GM19035 (cell line): ENCODE results near the gene MDGA2.

Experiments
- ATAC-seq: cut with Tn5 transposase; IDR thresholded peaks from one replicate; pipeline ENCODE4 v1.9.1; 2021; ENCODE audit not compliant: unreplicated experiment

MDGA2 gene

DNA sequence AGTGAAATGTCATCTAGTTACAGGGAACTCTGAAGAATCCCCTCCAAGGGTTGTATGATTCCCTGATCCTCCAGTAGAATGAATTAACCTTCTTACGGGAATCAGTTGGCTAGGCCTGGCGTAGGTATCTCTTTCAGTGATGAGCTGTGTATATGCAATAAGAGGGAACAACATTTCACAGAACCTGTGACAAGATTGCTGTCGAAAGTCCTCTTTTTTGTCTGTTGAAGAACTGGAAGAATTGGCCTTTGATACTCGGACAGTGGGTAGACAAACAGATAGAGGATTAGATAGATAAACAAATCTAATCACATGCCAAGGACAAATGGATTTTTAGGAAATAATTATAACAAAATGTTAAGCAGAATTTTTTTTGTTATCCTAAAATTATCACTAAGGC lies 184.6 kb downstream of the MDGA2 start:
- no peak for ATAC-seq

DNA sequence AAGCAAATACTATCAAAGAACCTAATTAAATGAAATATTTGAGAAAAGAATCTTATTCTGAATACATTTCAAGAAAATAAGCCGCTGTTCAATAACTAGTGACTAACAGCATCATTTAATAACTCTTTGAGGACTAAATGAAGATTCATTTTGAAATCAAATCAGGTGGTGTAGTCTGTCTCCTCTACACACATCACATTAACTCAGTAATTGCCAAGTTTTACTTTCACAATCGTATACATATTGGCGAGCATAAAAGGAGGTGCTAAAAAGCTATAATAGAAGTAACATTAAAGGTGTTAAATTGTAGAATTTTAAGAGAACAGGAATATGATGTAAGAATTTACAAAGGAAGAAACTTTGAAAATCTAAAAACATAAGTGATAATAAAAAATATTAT lies 185.1 kb downstream of the MDGA2 start:
- no peak for ATAC-seq

DNA sequence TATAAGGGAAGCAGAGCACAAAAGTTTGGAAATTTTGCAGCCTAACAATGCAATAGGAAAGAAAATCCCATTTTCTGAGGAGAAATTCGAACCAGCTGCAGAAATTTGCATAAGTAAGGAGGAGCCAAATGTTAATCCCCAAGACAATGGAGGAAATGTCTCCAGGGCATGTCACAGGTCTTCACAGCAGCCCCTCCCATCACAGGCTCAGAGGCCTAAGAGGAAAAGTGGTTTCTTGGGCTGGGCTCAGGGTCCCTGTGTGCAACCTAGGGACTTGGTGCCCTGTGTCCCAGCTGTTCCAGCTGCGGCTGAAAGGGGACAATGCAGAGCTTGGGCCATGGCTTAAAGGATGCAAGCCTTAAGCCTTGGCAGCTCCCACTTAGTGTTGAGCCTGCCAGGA lies 190.0 kb downstream of the MDGA2 start:
- ATAC-seq = no peak

DNA sequence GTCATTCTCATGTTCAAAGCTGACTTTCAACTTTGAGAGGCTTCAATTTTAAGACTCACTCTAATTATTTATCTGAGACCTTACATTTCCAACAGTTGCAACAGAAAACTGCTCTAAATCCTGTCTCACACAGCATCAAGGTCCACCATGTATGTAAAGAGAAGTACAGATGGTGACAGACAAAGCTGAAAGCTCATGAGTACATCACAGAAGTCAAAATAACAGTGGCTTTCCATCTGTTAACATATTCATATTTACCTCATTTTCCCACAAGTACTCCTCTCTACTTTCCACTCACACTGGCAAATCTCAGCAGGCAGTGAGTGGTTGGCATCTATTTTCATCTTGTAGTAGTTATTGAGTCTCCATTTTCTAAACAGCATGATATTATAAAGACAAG lies 192.0 kb downstream of the MDGA2 start:
- no peak for ATAC-seq

DNA sequence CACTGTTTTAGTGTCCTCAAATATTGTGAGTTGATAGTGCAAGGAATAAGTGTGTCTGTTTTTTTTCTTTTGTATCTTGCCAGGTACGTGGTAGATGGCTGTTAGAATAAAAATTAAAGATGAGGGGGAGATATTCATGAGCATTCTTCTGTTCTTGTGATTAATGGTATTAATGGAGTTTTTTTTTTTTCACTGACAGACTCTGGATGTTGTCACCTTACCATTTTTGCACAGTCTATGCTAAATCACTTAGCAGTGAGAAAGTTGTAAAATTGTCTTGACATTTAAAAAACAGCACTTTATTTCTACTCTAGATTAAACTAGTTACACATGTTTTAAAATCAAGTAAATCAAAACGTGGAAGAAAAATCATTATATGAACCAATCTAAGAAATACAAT lies 204.3 kb downstream of the MDGA2 start:
- no peak for ATAC-seq

- no peak for ATAC-seq
These were observed 208.5 kb downstream of the MDGA2 start for GRCh38 chr14:47466916-47467315.

- ATAC-seq = no peak
These were observed 221.4 kb downstream of the MDGA2 start for GRCh38 chr14:47454025-47454424.

DNA sequence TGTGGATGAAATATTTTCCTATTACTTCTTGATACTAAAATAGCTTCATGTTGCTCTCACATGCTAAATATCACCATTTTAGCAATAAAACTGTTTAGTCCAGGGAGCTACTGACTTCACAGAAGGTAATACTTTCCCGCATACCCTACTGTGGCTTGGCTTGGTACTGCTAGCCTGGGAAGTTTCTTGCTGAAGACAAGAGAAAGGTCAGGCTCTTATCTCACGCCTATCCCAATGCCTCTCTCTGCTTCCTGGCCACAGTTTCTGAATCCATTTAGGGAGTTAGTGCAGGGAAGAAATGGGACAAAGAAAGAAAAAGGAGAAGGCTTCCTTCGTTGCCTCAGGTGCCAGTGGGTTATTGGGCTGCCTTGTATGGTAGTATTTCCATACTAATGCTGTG lies 228.3 kb downstream of the MDGA2 start:
- no peak for ATAC-seq

- no peak for ATAC-seq
These were observed 233.2 kb downstream of the MDGA2 start for GRCh38 chr14:47442211-47442610.

DNA sequence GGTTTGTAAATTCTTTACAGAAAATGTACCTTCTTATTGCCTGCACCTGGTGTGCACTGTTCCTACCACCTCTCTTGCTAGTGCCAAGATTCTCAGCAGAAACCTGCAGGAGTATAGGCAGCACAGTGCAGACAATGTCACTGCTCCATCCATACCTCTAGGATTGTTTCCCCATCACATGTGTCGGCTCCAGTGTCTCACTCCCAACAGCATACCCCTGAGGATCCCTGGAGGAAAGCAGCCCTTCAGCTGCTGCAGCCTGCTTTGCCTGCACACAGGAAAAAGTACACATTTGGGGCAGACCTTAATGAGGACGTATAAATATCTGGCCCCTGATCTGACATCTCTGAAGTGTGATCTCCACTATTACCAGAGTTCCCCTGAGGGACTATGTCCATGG lies 235.5 kb downstream of the MDGA2 start:
- ATAC-seq = no peak

DNA sequence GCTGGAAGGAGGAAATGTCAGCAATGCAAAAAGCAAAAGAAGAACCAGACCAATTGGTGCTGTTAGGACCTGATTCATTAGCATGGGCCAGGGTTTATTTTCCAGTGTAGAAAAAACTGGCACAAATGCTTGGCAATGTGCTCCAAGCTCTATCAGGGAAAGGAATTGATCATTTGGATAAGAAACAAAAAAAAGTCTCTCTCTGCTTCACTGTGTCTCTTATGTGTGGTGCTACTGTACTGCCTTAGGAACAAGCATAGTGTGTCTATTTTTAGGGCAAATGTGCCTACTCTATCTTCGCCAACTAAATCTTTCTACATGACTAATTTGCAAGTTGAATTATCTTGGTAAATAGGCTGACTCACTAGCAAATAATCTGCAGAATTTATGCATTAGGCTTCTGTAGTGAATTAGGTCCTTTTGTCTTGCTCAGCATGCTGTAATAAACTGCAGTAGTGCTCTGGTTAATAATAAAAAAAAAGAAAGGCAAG lies 236.7 kb downstream of the MDGA2 start:
- ATAC-seq = no peak

GRCh38 chr14:47435331-47435965 lies 240.0 kb downstream of the MDGA2 start:
- no peak for ATAC-seq

GRCh38 chr14:47427629-47428028 lies 247.8 kb downstream of the MDGA2 start:
- ATAC-seq = no peak

GRCh38 chr14:47425302-47425701 lies 250.1 kb downstream of the MDGA2 start:
- ATAC-seq = no peak

- ATAC-seq = no peak
These were observed 253.2 kb downstream of the MDGA2 start for GRCh38 chr14:47422191-47422590.

DNA sequence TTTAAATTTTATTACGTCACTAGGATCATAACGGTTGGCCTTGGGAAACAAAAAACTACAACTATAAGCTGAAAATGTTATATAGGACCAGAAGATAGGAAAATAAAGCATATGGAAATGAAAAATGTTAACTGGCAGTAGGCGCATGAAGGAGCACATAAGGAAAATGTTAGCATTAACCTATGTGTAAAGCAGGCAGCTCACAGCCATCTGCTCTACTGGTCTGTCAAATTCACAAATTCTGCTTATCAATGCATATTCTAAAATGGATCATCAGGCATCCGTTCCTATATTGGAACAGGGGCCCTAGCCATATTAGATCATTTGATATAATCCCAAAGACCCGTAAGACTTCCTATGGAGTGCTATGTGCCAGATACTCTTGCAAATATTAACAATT lies 263.9 kb downstream of the MDGA2 start:
- no peak for ATAC-seq

- ATAC-seq = no peak
These were observed 283.1 kb downstream of the MDGA2 start for GRCh38 chr14:47392326-47392725.

DNA sequence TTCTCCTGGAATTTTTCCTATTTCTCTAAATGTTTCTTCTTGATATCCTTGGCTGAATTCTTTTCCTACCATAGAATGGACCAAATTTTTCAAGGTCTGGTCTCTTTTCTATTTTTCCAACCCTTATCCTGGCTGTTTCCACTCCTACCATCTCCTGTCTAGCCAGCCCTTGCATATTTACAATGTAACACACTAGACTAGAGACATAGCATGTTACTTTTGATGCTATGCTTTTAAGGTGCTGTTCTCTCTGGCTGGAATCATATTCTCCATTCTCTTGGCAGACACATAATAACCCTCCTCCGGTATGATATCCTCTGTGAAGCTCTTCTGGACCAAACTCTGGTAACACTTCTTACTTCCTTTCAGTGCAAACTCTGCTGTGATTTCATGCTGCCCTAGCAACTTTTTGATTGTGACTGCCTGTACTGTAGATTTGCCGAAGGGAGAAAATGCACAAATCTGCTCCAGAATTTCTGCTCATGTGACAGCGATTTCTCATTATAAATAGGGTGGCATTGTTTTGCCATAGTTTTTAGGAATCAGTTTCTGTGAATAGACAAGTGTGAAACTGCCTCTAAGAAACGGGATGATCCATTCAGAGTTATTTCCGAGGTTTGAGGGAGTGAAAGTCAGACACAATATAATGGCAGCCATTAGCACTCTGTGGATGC lies 284.4 kb downstream of the MDGA2 start:
- no peak for ATAC-seq

- ATAC-seq = no peak
These were observed 285.9 kb downstream of the MDGA2 start for GRCh38 chr14:47389535-47389934.

GRCh38 chr14:47366006-47366405 lies 309.4 kb downstream of the MDGA2 start:
- ATAC-seq = no peak

- no peak for ATAC-seq
These were observed 310.2 kb downstream of the MDGA2 start for GRCh38 chr14:47365233-47365632.

GRCh38 chr14:47353186-47353585 lies 322.2 kb downstream of the MDGA2 start:
- ATAC-seq = no peak

DNA sequence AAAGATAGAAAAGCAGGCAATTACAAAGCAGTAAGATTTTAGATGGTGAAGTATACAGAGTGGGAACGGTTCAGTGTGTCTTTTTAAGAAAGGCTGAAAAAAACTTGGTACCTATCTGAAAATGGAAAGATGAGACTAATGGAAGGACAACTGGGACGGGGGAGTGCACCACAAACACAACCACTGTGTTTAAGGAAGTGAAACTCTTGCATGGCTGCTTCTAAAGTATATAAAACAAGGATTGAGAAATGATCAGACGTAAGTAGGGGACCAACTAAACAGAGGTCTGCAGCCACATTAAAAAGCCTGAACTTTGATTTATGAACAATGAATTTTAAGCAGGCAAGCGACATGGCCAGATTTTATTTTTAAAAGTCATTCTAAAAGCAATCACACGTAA lies 328.6 kb downstream of the MDGA2 start:
- no peak for ATAC-seq
